ENCODE measurements around the gene ABHD2. TPM values are rescaled to one million over a fixed set of nuclear protein-coding genes. Genes with fewer than 3 reads are reported as not detected.

ABHD2 gene
- total RNA-seq, 2 donors from 2014 or later = 100 to 112 TPM

DNA sequence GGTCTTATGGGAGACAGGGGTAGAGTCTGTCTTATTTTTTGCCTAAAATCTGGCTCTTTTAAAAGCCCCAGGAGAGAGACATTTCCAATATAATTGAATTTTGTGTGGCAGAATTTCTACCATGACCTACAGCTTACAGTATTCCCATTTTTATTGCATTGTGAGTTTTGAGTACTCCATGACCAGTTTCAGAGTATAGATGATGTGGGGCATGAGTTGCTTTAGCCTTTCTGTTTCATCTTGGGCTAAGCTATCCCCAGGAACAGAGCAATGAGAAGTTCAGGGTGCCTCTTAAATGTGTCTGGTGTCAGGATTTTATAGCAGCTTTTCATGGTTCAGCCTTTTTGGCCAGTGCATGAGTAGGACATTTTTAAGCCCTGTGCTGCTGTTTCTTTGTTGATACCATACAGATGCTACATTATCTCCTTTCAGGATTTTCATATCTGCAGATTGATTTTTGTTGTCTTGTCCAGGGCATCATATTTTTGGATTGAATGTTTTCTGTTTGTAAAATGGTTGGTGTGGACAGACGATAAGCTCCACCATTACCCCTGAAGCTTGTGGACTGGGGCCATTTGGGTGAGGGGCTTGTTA is 3.5 kb downstream of the ABHD2 start:
- DNase-seq (no peak), ATAC-seq (no peak)
- intact Hi-C loops (cut with DNase I, micrococcal nuclease) = no loop called here

DNA sequence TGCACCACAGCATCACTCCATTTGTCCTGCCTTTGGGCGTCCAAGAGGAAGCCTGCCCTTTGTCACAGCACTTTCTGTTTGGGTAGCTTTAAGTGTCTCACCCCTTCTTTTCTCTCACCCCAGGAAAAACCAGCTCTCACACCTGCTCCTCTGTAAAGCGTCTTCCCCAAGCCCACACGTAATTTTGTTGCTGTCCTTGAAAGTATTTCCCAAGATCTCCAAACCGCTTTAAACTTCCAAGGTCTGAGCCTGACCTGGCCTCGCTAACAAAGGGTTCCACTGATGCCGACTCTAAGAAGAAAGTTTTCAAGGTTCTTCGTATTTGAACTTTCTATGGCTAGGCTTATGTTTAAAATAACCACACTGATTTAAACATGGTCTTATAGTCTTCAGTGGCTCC is 5.3 kb downstream of the ABHD2 start:
- DNase-seq = no peak
- ATAC-seq = no peak
- intact Hi-C loops (cut with DNase I, micrococcal nuclease) = no loop called here

DNA sequence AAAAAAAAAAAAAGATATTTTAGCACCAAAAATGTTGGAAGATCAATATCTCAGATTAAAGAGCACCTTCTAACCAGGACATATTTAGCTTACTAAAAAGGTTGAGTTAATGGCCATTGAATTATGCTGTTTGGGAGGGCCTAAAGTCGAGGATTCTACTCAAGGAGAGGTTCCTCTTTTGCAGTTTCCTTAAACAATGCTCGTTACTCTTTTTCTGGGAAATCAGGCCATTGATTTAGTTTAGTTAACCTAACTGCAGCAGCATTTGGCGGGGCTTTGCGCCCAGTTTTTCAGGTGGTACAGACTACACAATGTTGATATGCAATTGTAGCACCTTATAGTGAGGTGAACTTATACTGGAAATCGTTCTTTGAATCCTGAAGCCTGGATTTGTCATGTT is 6.8 kb downstream of the ABHD2 start:
- ATAC-seq = no peak

DNA sequence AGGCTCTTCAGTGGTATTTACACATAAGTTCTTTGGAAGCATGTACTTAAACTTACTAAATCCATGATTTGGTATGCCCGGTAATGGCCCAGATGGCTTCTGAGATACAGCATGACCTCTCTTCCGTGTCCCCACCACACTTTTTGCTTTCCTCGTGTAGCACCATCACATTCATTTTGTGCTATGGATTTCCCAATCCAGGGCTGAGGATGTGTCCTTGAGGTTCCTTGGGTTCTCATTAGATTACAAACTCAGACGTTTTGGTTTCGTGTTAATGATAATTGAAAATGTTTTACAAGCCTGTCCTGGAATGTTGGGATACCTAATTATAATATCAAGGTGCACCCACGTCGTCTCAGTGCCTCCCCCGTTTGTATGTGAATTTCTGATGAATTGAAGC is 7.3 kb downstream of the ABHD2 start:
- DNase-seq (no peak), ATAC-seq (no peak)
- intact Hi-C loops (cut with DNase I, micrococcal nuclease) = no loop called here

More for the DNA sequence above, 6.8 kb downstream of the ABHD2 start:
- no peak for DNase-seq
- intact Hi-C loops (cut with DNase I, micrococcal nuclease) = no loop called here

DNA sequence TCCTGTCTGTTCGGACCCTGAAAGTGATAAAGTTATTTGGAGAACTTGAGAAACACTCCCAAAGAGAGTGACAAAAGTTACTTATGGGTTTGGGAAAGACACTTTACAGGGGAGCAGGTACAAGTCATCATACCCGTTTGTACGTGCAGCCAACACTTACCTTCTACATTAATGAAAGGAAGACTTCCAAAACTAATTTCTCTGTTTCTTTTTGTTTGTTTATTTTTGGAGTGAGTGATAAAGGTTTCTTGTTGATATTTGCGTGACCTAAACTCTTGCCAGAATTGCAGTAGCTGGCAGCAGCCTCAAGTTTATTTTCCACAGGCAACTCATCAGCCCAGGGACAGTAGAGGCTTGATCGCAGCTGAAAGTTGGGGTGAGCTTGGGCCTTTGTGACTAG is 8.4 kb downstream of the ABHD2 start:
- ATAC-seq (no peak), DNase-seq (no peak)
- intact Hi-C loops (cut with DNase I, micrococcal nuclease) = no loop called here

DNA sequence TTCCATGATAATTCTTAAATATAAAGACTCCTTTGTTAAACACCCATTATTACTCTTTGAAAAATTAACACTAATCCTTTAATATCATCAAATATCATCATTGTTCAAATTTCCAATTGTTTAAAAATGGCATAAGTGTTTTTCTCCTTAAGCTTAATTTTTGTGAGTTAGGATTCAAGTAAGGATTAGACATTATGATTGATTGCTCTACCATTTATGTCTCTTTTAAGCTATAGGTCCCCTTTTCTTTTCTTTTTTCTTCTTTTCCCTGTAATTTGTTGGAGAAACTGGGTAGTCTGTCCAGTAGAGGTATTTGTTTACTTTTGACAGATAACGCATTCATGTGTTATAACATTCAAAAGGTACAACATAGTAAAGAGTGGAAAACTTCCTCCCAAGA is 9.1 kb downstream of the ABHD2 start:
- intact Hi-C loops (cut with DNase I, micrococcal nuclease) = no loop called here
- no peak for ATAC-seq

DNA sequence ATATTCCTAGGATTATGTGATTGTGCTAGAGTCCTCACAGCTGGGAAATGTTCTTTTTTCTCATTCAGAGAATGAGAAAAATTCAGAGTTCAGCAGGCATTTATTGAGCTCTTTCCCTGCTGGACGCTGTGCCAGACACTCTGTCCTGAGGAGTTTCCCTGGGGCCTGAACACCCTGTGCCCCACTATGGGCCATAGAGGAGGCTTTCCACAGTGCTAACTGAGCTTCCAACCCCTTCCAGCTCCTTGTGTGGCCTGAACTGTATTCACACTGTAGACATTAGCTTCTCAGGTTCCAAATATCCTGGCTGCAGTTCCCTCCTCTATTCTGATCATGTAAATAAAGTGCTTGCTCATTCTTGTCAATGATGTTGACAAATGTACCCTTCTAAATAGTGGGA is 10.0 kb downstream of the ABHD2 start:
- intact Hi-C loops (cut with DNase I, micrococcal nuclease) = no loop called here
- ATAC-seq = no peak
- DNase-seq = no peak

More for the DNA sequence above, 9.1 kb downstream of the ABHD2 start:
- DNase-seq = no peak

DNA sequence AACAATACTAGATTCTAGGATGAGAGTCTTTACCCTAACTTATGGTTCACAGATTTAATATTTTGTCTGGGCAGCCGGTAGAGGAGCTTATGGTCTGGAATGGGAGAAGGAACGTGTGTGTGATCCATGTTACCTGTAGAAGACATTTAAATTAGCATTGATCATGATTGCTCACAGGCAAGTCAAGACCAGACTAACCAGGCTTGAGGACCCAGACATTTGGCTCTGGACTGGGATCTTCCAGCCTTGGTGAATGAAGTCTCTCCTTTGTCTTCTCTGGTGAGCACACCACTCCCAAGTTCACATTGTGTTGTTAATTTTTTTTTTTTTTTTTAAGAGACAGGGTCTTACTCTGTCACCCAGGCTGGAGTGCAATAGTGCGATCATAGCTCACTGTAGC is 11.7 kb downstream of the ABHD2 start:
- DNase-seq (no peak), ATAC-seq (no peak)
- intact Hi-C loops (cut with DNase I, micrococcal nuclease) = no loop called here

DNA sequence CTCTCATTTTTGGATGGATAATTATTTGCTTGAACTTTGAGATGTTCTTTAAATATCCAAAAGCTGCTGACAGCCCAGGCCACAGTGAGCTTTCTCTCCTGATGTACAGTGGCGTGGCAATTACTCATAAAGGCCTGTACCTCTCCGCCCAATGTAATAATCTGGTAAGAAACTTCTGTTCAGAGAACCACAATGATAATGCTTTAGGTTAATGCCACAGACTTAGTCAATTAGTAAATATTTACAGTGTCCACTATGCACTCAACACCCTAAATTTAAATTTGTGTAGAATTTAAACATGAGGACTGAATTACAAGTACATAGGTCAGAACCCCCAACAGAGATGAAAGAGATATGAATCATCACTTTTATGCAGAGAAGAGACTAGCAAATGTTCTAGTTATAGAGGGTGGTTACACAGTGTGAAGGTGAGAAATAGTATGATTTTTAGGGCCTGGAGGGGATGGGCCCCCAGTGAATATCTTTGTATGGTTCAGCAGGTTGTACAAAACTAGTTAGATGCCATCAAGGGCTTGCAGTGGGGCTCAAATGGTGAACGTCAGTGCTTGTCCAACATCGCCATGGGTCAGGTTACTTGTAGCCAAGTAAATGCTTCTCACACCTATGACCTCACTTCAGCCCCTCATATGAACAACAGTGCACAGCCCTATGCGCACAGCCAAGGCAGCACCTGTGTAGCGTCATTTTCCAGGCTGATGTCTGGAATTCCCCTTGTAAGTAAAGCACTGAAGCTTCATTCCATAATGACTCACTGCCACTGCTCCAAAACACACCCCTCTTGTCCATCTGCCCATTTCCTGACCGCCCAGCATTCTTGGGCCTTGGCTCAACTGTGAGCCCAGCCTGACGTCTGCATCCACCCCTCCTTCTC is 13.3 kb downstream of the ABHD2 start:
- intact Hi-C loops (cut with DNase I, micrococcal nuclease) = no loop called here
- peak; percentile 78 for ATAC-seq
- peak; percentile 23 to 63 for DNase-seq

DNA sequence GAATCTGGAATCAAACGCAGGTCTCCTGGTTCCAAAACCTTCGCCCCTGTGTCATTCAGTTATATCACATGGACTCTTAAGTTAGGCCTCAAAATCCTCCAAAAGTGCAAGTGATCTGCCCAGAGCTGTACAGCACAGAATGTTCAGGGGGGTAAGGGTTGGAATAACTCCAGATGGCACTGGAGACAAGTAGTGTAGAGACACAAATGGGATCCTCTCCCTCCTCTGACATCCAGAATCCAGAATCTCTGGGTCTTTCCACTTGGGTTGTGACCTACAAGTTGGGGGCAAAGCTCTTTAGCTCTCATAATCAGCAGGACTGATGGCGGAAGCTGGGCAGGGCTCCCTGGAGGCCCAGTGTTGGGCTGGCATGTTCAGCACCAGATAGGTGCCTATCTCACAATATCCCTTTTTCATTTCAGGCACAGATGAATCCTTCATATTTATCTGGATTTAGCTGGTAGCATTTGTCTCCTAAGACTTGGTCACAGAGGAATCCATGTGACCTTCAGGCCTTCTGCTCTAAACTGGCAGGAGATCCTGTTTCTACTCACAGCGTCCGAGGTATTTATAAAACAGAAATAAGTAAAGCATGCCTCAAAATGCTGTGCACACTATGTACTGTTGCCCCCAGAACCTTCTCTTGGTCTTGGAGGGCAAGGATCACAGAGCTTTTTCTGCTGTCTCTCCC is 15.4 kb downstream of the ABHD2 start:
- DNase-seq (no peak), ATAC-seq (no peak)
- intact Hi-C loops (cut with DNase I, micrococcal nuclease) = no loop called here

DNA sequence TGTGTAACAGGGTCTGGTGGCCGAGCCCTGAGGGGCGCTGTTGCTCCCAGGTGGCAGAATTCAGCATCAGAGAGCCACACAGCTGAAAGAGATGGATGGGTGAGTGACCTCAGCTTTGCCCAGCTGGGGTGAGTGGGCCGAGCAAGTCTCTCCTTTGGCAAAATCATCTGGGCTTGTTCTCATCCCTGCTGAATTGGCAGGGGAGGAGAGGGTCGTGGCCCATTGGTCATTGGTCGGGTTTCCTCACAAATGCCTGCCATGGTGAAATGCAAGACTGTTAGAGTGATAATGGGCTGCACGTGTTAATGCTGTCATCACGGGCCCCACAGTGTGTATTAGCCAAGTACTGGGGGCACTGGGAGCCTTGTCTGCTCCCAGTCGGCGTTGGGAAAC is 15.9 kb downstream of the ABHD2 start:
- ATAC-seq (no peak), DNase-seq (no peak)
- intact Hi-C loops (cut with DNase I, micrococcal nuclease) = no loop called here

DNA sequence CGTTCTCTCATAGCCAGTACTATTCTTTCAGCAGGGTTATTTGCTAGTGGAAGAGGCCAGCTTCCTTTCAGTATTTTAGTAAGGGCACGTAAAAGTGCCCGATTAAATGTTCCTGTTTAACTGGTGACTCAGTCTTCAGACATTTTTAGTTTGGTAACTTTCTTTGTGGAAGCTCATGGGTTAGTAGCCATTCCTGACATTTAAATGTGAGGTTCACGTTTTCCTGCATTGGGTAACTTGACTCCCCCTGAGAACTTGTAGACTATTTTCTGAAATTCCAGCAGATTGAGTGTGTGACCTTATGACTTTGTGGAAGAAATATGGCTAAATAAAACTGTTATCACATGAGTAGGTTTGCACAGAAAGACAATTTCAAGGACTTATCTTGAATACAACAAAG is 16.9 kb downstream of the ABHD2 start:
- intact Hi-C loops (cut with DNase I, micrococcal nuclease) = no loop called here
- ATAC-seq = no peak

DNA sequence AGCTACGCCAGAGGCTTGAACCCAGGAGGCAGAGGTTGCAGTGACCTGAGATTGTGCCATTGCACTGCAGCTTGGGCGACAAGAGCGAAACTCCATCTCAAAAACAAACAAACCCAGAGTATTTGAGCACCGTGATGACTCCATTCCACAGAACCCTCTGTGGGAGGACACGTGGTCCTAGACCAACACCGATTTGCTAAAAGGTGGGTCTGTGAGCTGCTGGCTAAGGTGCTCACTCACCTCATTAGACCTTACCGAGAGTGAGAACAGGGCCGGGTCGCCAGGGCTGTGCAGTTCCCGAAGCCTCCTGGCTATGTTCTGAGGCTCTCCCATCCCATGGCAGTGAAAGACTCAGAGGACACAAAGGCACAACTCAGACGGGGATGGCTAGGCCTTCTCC is 17.9 kb downstream of the ABHD2 start:
- intact Hi-C loops (cut with DNase I, micrococcal nuclease) = no loop called here
- no peak for ATAC-seq

More for the DNA sequence above, 16.9 kb downstream of the ABHD2 start:
- DNase-seq = no peak

DNA sequence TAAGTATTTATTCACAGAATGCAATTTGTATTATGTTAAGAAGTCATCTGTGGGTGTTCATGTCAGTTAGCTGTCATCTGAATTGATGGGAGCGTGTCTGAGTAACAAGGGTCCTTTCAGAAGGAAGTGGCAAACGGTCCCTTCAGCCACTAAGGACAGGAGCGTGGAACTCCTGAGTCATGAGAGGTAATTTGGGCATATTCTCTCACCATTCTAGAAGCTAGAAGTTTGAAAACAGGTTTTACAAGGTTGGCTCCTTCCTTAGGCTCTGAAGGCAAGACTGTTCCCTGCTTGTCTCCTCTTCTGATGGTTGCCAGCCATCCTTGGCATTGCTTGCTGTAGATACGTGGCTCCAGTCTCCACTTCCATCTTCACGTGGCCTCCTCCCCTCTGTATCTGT is 19.7 kb downstream of the ABHD2 start:
- ATAC-seq (no peak), DNase-seq (no peak)
- intact Hi-C loops (cut with DNase I, micrococcal nuclease) = no loop called here

More for the DNA sequence above, 17.9 kb downstream of the ABHD2 start:
- DNase-seq = no peak

DNA sequence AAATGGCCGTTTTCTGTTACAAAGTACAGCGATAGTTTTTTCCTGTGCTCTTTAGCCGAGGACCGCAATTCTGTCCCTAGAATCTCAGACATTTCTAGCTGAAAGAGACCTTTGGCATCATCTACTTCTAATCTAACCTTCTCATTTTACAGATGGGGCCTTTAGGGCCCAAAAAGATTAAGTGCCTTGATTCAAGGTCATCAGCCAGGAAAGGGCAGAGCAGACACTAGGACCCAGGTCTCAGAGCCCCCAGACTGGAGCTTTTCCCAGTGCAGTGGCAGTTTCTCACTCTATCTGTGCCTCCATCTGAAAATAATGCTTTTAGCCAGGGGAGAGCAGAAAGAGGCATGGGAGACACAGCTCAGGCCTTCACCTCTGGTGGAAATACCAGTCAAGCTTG is 20.6 kb downstream of the ABHD2 start:
- ATAC-seq (no peak), DNase-seq (no peak)
- intact Hi-C loops (cut with DNase I, micrococcal nuclease) = no loop called here

DNA sequence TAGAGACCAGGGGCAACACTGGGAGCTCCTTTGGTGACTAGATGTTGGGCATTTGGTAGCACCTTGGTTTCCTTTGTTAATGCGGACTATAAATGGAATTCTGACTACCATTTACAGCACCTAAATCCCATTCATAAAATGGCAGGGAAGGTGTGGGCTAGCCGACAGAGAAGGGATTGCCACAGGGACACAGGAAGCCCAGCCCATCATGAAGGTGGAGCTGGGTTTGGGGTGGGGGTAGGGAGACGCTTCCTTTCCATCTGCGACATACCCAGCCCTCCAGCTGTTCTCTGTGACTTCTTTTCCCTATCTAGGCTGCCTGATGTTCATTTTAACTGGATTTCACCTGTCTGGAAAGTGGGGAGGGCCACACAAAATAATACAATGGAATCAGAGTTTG is 21.0 kb downstream of the ABHD2 start:
- intact Hi-C loops (cut with DNase I, micrococcal nuclease) = no loop called here
- DNase-seq = no peak
- no peak for ATAC-seq

DNA sequence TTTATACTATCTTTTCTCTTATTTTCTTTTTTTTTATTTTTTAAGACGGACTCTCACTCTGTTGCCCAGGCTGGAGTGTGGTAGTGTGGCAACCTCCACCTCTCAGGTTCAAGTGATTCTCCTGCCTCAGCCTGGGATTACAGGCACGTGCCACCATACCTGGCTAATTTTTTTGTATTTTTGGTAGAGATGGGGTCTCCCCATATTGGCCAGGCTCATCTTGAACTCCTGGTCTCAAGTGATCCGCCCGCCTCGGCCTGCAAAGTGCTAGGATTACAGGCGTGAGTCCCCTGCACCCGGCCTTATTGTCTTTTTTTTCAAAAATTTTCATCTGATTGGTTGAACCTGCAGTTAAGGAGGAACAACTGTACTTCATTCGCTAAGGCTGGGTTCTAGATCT is 21.8 kb downstream of the ABHD2 start:
- DNase-seq (no peak), ATAC-seq (no peak)
- intact Hi-C loops (cut with DNase I, micrococcal nuclease) = no loop called here

DNA sequence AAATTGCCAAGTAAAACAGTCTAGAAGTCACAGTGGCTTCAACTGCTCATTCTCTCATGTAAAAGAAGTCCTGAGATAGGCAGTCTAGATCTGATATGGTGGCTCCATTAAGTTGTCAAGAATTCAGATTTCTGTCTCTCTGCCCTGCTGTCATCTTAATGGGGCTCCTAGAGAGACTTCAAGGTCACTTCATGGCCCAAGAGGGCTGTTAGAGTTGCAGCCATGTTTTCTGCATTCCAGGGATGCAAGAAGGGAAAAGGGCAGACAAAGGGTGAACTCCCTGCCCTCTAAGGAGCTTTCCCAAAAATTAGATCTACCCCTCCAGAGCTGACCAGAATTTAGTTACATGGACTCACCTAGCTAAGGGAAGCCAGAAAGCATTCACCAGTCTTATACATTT is 23.1 kb downstream of the ABHD2 start:
- no peak for DNase-seq
- intact Hi-C loops (cut with DNase I, micrococcal nuclease) = no loop called here

DNA sequence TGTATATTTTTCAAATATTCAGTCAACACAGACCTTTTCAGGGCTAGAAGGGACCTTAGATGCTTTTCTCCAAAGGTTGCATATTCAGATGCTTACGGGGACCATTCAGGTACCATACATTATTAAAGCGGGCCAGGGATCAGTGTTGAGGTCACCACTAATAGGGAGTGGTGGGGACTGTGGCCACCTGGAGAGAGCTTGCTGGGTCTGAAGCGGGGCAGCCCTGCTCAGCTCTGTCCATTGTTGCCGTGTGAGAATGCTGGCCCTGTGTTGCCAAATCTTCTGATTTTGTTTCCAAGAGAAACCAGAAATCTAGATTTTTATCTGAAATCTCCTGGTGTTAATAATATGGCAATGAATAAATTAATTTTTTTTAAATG is 23.7 kb downstream of the ABHD2 start:
- DNase-seq (no peak), ATAC-seq (no peak)
- intact Hi-C loops (cut with DNase I, micrococcal nuclease) = no loop called here

More for the DNA sequence above, 23.1 kb downstream of the ABHD2 start:
- ATAC-seq = no peak

DNA sequence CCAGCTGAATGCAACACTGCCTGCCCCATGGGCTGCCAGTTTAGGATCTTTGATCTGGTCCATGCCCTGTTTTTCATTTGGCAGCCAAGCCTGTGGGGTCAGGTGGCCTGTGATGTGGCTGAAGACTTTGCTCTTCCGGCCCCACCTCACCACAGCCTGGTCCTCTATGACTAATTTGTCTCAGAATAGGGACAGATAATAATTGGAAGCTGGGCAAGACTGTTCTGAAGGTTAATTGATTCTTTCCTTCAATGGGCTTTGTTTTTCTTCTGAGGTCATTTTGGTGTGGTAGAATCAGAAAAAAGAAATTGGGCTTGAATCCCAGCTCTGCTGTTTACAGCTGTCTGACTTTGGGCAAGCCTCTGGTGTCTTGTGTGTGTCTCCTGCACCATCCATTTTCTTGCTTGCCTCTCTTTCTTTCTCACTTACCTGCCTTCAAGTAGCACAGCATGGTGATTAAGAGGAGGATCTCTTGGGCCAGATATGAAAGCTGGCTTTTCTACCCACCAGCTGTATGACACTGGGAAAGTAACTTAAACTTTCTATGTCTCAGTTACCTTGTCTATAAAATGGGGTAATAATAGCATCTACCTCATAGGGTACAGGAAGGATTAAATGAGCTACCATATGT is 24.2 kb downstream of the ABHD2 start:
- ATAC-seq = peak; percentile 87

More for the DNA sequence above, 24.2 kb downstream of the ABHD2 start:
- peak; percentile 70 to 82 for DNase-seq
- intact Hi-C loops (cut with DNase I, micrococcal nuclease) = no loop called here

Measured in left colon (tissue), 2 donors.